IMR-90 (cell line): ENCODE results near the gene CEP43. TPM values are rescaled to one million over a fixed set of nuclear protein-coding genes. Genes with fewer than 3 reads are reported as not detected.

Experiments
- ATAC-seq: fragments of 200-7000 bp; cut with Tn5 transposase; 2 replicates; pipeline ENCODE4 v1.9.1; 2020; ENCODE audit warnings: low read depth, mild to moderate bottlenecking, moderate library complexity
- BruUV-seq: library from RNA; stranded (reverse); fragments of 400-500 nt; replicated peaks from 2 replicates; lab custom pipeline; 2021; lab: Mats Ljungman, UMichigan
- CTCF ChIA-PET: fragments of 300-600 bp; formaldehyde crosslinking; extraction: SDS; loops from one replicate; lab custom pipeline; 2021; ENCODE audit warnings: antibody characterized with exemption; lab: Yijun Ruan, JAX
- POLR2A ChIA-PET: fragments of 300-600 bp; sonication (Branson Sonifier 250); formaldehyde crosslinking; loops from one replicate; lab custom pipeline; 2022; ENCODE audit warnings: antibody characterized with exemption; ENCODE audit not compliant: unreplicated experiment; lab: Charles Lee
- DNase-seq: peaks from one replicate; pipeline ENCODE4 v3.0.0; 2013
- H2AFZ ChIP-seq: replicated peaks from 2 replicates; pipeline ENCODE3; 2013; ENCODE audit warnings: low read length, mild to moderate bottlenecking; ENCODE audit not compliant: poor library complexity
- H2AK5ac ChIP-seq: 2 replicates; pipeline ENCODE4 v1.6.1; 2013; ENCODE audit warnings: low read depth, low read length, inconsistent platforms
- H2AK9ac ChIP-seq: replicated peaks from 2 replicates; pipeline ENCODE3; 2013; ENCODE audit warnings: mild to moderate bottlenecking, low read depth, low read length, moderate library complexity; ENCODE audit not compliant: poor library complexity
- H2BK120ac ChIP-seq: 2 replicates; pipeline ENCODE4 v1.6.1; 2013; ENCODE audit warnings: low read depth, low read length, inconsistent platforms
- H2BK15ac ChIP-seq: 3 replicates; pipeline ENCODE4 v1.6.1; 2013; ENCODE audit warnings: low read depth, low read length, inconsistent platforms
- H2BK20ac ChIP-seq: 2 replicates; pipeline ENCODE4 v1.6.1; 2013; ENCODE audit warnings: low read depth, mild to moderate bottlenecking, inconsistent platforms, low read length, moderate library complexity
- H2BK5ac ChIP-seq: 2 replicates; pipeline ENCODE4 v1.6.1; 2013; ENCODE audit warnings: mild to moderate bottlenecking, low read depth, low read length, inconsistent platforms; ENCODE audit not compliant: poor library complexity, severe bottlenecking
- H3K14ac ChIP-seq: replicated peaks from 2 replicates; pipeline ENCODE4 v1.6.1; 2013; ENCODE audit warnings: low read depth, low read length, inconsistent platforms
- H3K18ac ChIP-seq: 2 replicates; pipeline ENCODE4 v1.6.1; 2013; ENCODE audit warnings: low read depth, low read length, control low read depth
- H3K23ac ChIP-seq: 2 replicates; pipeline ENCODE4 v1.6.1; 2013; ENCODE audit warnings: low read depth, low read length, inconsistent platforms
- H3K27ac ChIP-seq: 2 replicates; pipeline ENCODE4 v1.5.1; 2013; ENCODE audit warnings: mild to moderate bottlenecking, control low read depth, low read length; ENCODE audit not compliant: insufficient read depth
- H3K27me3 ChIP-seq: 2 replicates; pipeline ENCODE4 v1.6.1; 2013; ENCODE audit warnings: low read length; ENCODE audit not compliant: control insufficient read depth, insufficient read depth
- H3K36me3 ChIP-seq: 2 replicates; pipeline ENCODE4 v1.6.1; 2013; ENCODE audit warnings: low read length, mixed read lengths; ENCODE audit not compliant: control insufficient read depth, insufficient read depth
- H3K4ac ChIP-seq: 2 replicates; pipeline ENCODE4 v1.6.1; 2013; ENCODE audit warnings: low read depth, low read length, inconsistent platforms
- H3K4me1 ChIP-seq: 2 replicates; pipeline ENCODE4 v1.6.1; 2013; ENCODE audit warnings: low read length, mixed read lengths; ENCODE audit not compliant: control insufficient read depth, insufficient read depth
- H3K4me2 ChIP-seq: 2 replicates; pipeline ENCODE4 v1.6.1; 2013; ENCODE audit warnings: low read depth, mild to moderate bottlenecking, control low read depth, low read length, moderate library complexity
- H3K4me3 ChIP-seq: 2 replicates; pipeline ENCODE4 v1.5.1; 2013; ENCODE audit warnings: low read depth, mild to moderate bottlenecking, control low read depth, low read length, moderate library complexity; ENCODE audit not compliant: insufficient read depth
- H3K56ac ChIP-seq: 2 replicates; pipeline ENCODE4 v1.6.1; 2013; ENCODE audit warnings: low read length, inconsistent platforms; ENCODE audit not compliant: insufficient read depth; ENCODE audit errors: extremely low read depth
- H3K79me1 ChIP-seq, 2 experiments: 2 replicates each; pipeline ENCODE4 v1.6.1; 2013; ENCODE audit warnings: low read length in 2 of 2, inconsistent platforms in 1 of 2, low read depth in 1 of 2
- H3K9ac ChIP-seq: 2 replicates; pipeline ENCODE4 v1.6.1; 2013; ENCODE audit warnings: low read depth, low read length, control low read depth
- H3K9me1 ChIP-seq: 2 replicates; pipeline ENCODE4 v1.6.1; 2013; ENCODE audit warnings: low read length, inconsistent platforms; ENCODE audit not compliant: insufficient read depth
- H3K9me3 ChIP-seq: 2 replicates; pipeline ENCODE4 v1.6.1; 2013; ENCODE audit warnings: low read length; ENCODE audit not compliant: control insufficient read depth, insufficient read depth
- H4K20me1 ChIP-seq: 2 replicates; pipeline ENCODE4 v1.6.1; 2013; ENCODE audit warnings: low read length, inconsistent platforms; ENCODE audit not compliant: insufficient read depth
- H4K5ac ChIP-seq: 2 replicates; pipeline ENCODE4 v1.6.1; 2013; ENCODE audit warnings: mild to moderate bottlenecking, low read depth, low read length, control low read depth
- H4K8ac ChIP-seq, 2 experiments: 2 replicates each; pipeline ENCODE4 v1.6.1; 2013; ENCODE audit warnings: low read depth in 2 of 2, low read length in 2 of 2, control low read depth in 1 of 2, inconsistent platforms in 1 of 2
- H4K91ac ChIP-seq: 2 replicates; pipeline ENCODE4 v1.6.1; 2013; ENCODE audit warnings: low read depth, low read length, inconsistent platforms; ENCODE audit not compliant: insufficient read depth
- BHLHE40 ChIP-seq: fragments of 150-350 bp; IDR thresholded peaks from 2 replicates; pipeline ENCODE4 v1.6.1; 2016; ENCODE audit warnings: mild to moderate bottlenecking, low read depth, low read length
- CEBPB ChIP-seq: IDR thresholded peaks from 2 replicates; pipeline ENCODE4 v1.6.1; 2012; ENCODE audit warnings: low read depth, low read length, improper control_type of control experiment
- CHD1 ChIP-seq: IDR thresholded peaks from 2 replicates; pipeline ENCODE4 v1.6.1; 2012; ENCODE audit warnings: low read depth, low read length, improper control_type of control experiment
- CTCF ChIP-seq: conservative IDR thresholded peaks from 2 replicates; pipeline ENCODE4 v1.5.1; 2012; ENCODE audit warnings: mild to moderate bottlenecking, low read depth, low read length, improper control_type of control experiment
- FOS ChIP-seq: fragments of 150-350 bp; IDR thresholded peaks from 2 replicates; pipeline ENCODE4 v1.6.1; 2016; ENCODE audit warnings: low read depth, low read length
- MAFK ChIP-seq: IDR thresholded peaks from 2 replicates; pipeline ENCODE4 v1.6.1; 2012; ENCODE audit warnings: low read depth, low read length, improper control_type of control experiment
- MAZ ChIP-seq: IDR thresholded peaks from 2 replicates; pipeline ENCODE4 v1.6.1; 2012; ENCODE audit warnings: low read depth, mild to moderate bottlenecking, low read length, improper control_type of control experiment, moderate library complexity, borderline replicate concordance
- MXI1 ChIP-seq: IDR thresholded peaks from 2 replicates; pipeline ENCODE4 v1.6.1; 2012; ENCODE audit warnings: low read depth, mild to moderate bottlenecking, low read length, moderate library complexity, borderline replicate concordance
- NFE2L2 ChIP-seq: fragments of 150-350 bp; IDR thresholded peaks from 2 replicates; pipeline ENCODE4 v1.6.1; 2016; ENCODE audit warnings: low read depth, mild to moderate bottlenecking, low read length
- POLR2A ChIP-seq: IDR thresholded peaks from 2 replicates; pipeline ENCODE4 v1.6.1; 2012; ENCODE audit warnings: mild to moderate bottlenecking, low read depth, low read length
- RAD21 ChIP-seq: IDR thresholded peaks from 2 replicates; pipeline ENCODE4 v1.6.1; 2012; ENCODE audit warnings: low read length, improper control_type of control experiment
- RCOR1 ChIP-seq: IDR thresholded peaks from 2 replicates; pipeline ENCODE4 v1.6.1; 2012; ENCODE audit warnings: mild to moderate bottlenecking, low read length, improper control_type of control experiment; ENCODE audit not compliant: insufficient replicate concordance
- RFX5 ChIP-seq: IDR thresholded peaks from 2 replicates; pipeline ENCODE4 v1.8.0; 2012; ENCODE audit warnings: low read depth, mild to moderate bottlenecking, low read length, moderate library complexity
- SMC3 ChIP-seq: fragments of 150-350 bp; IDR thresholded peaks from 2 replicates; pipeline ENCODE4 v1.6.1; 2016; ENCODE audit warnings: low read depth, mild to moderate bottlenecking, antibody characterized with exemption, low read length, moderate library complexity
- WGBS, 2 experiments: methylation state at CpG; one replicate each; pipeline versions ENCODE4 v1.1.5 to v1.1.7; 2013; ENCODE audit warnings: missing lambda C conversion rate in 2 of 2; ENCODE audit not compliant: insufficient read length in 1 of 2; ENCODE audit errors: extremely low coverage in 2 of 2; 5-methylcytosine and 5-hydroxymethylcytosine counted together
- dilution Hi-C: fragments of 300-500 bp; cut with HindIII; formaldehyde crosslinking; loops from one replicate; pipeline ENCODE4 v1.14.3; 2018; ENCODE audit warnings: low sequenced_read_pairs; ENCODE audit not compliant: unreplicated experiment
- in situ Hi-C: fragments of 300-500 bp; cut with MboI; formaldehyde crosslinking; loops from 3 replicates; pipeline ENCODE4 v1.14.3; 2019; ENCODE audit warnings: low sequenced_read_pairs, inconsistent platforms, mixed read lengths
- intact Hi-C: fragments of 100-400 bp; cut with micrococcal nuclease; formaldehyde crosslinking; loops from 2 replicates; pipeline ENCODE4 v1.10.0; 2022
- polyA plus RNA-seq, 3 experiments: library from polyadenylated mRNA; depleted of rRNA; stranded (reverse); fragments of >200 nt; gene quantifications; 2 replicates each; pipeline ENCODE4 v1.2.3, GENCODE V29; 2012; ENCODE audit warnings: low replicate concordance in 1 of 3
- total RNA-seq: library from RNA; depleted of rRNA; stranded (reverse); fragments of >200 nt; gene quantifications from 2 replicates; pipeline ENCODE4 v1.2.3, GENCODE V29; 2012
- TF ChIP-seq, protein P1 (sequence below): fragments of 150-350 bp; IDR thresholded peaks from 2 replicates; pipeline ENCODE4 v1.6.1; 2017; ENCODE audit warnings: mild to moderate bottlenecking, antibody characterized with exemption, low read length, low read depth

Gene CEP43
- total and polyA plus RNA-seq, 2 of the 4 experiments (the other 2 are of a cell fraction): 8.6 to 10.7 TPM

DNA sequence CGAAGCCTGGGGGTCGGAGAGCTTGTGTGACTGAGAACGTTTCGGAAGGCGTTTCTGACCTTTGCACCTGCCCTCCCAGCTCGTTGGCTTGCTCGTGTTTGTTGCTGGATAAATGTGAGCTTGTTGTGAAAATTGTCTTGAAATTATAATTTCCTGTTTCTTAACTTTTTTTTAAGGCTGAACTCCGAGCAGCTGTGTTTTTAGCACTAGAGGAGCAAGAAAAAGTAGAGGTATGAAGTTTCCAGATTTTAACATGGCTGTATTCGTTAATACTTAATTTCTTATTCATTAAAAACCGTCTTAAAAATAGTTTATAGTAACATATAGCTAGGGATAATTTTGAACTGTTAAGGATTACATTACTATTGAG is 672 bp downstream of the CEP43 start:
- no TSS peak for BruUV-seq
- intact Hi-C loops: loop anchor here (5.0 to 10.0 kb wide), 2 partner anchors 373 to 545 kb away; partner anchors contain the start of gene RPS6KA2
- Histone ChIP-seq H2BK20ac (no peak overlapping the region), H4K91ac (peak overlapping the region; percentile 65; the same call in 1 of the 2 replicates), H2AK5ac (no peak overlapping the region; the same call in 1 of the 2 replicates), H3K4me2 (peak overlapping the region; percentile 97), H3K4ac (peak overlapping the region; percentile 71; the same call in 1 of the 2 replicates), H3K18ac (no peak overlapping the region), H3K9me1 (peaks cover 3% of the 10 kb centered on the region; the same call in 1 of the 2 replicates), H3K27me3 (no peaks in the 10 kb centered on the region), H3K4me3 (peak overlapping the region; percentile 84), H3K9me3 (no peaks in the 10 kb centered on the region), H4K8ac (peak overlapping the region in 1 of 2 experiments; percentile 68; a peak in 1 of 4 replicates), H2AFZ (peak overlapping the region; percentile 98), H2AK9ac (no peak overlapping the region), H3K56ac (0 out of 2 replicates have a peak overlapping the region, but pooled peaks have one; percentile 8), H3K27ac (peak overlapping the region; percentile 70), H4K5ac (0 out of 2 replicates have a peak overlapping the region, but pooled peaks have one; percentile 43), H2BK120ac (no peak overlapping the region), H3K23ac (peak overlapping the region; percentile 91), H3K36me3 (no peaks in the 10 kb centered on the region; the same call in 1 of the 2 replicates), H3K4me1 (peaks cover 9% of the 10 kb centered on the region), H3K79me1 (peaks cover 23 to 36% of the 10 kb centered on the region in 2 experiments), H3K9ac (peak overlapping the region; percentile 91), H3K14ac (peak overlapping the region; percentile 81), H2BK5ac (peak overlapping the region; percentile 73), H2BK15ac (no peak overlapping the region), H4K20me1 (peaks cover 8% of the 10 kb centered on the region; the same call in 1 of the 2 replicates)
- no CpG with 5 or more reads among the region's 10 CpGs for WGBS, 2 experiments
- in situ Hi-C loops: loop anchor here (25.0 kb wide), 1 partner anchor 363 kb away; the partner anchor contains the start of gene RPS6KA2
- CTCF ChIA-PET: interaction anchor here (1.3 kb wide), 1 partner anchor 10 kb away, joined by 6 read pairs; no protein-coding TSS in a partner anchor
- POLR2A ChIA-PET: interaction anchor here (0.6 kb wide), 1 partner anchor 10 kb away, joined by 4 read pairs; no protein-coding TSS in a partner anchor
- no peak for DNase-seq
- ATAC-seq: no peak
- dilution Hi-C loops: no loop called here
- TF ChIP-seq, protein P1, sequence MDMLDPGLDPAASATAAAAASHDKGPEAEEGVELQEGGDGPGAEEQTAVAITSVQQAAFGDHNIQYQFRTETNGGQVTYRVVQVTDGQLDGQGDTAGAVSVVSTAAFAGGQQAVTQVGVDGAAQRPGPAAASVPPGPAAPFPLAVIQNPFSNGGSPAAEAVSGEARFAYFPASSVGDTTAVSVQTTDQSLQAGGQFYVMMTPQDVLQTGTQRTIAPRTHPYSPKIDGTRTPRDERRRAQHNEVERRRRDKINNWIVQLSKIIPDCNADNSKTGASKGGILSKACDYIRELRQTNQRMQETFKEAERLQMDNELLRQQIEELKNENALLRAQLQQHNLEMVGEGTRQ: no peak
- no peak for TF ChIP-seq RAD21
- TF ChIP-seq MAFK: no peak
- no peak for TF ChIP-seq SMC3
- TF ChIP-seq MAZ: no peak
- TF ChIP-seq CEBPB: no peak
- no peak for TF ChIP-seq RCOR1
- TF ChIP-seq MXI1: no peak
- TF ChIP-seq RFX5: no peak
- no peak for TF ChIP-seq CTCF
- no peak for TF ChIP-seq CHD1
- TF ChIP-seq POLR2A: no peak
- TF ChIP-seq BHLHE40: no peak
- TF ChIP-seq FOS: no peak
- no peak for TF ChIP-seq NFE2L2
